Neural cell (in vitro differentiated cells): Measurements from ENCODE around the gene TRIOBP. TPM values are rescaled to one million over a fixed set of nuclear protein-coding genes. Genes with fewer than 3 reads are reported as not detected.

ENCODE experiments used
- H2AFZ ChIP-seq: fragments of 200-600, 300-800 bp; sonication (generic), shearing (Covaris generic); 2 replicates; pipeline ENCODE4 v1.6.0; 2014; ENCODE audit warnings: low read depth, mild to moderate bottlenecking, antibody characterized with exemption, low read length, moderate library complexity
- H3F3A ChIP-seq: fragments of 200-600 bp; shearing (Covaris generic); 2 replicates; pipeline ENCODE4 v1.6.1; 2016; ENCODE audit warnings: mild to moderate bottlenecking, moderate library complexity, mixed read lengths, antibody characterized with exemption, low read length; ENCODE audit not compliant: insufficient read depth, poor library complexity, severe bottlenecking
- H3K27ac ChIP-seq: fragments of 200-600, 300-800 bp; sonication (generic), shearing (Covaris generic); 2 replicates; pipeline ENCODE4 v1.5.1; 2014; ENCODE audit warnings: mild to moderate bottlenecking, low read length, moderate library complexity
- H3K27me3 ChIP-seq: fragments of 300-800, 200-600 bp; sonication (generic), shearing (Covaris generic); 2 replicates; pipeline ENCODE4 v1.6.0; 2014; ENCODE audit warnings: mild to moderate bottlenecking, low read depth, low read length, moderate library complexity; ENCODE audit not compliant: insufficient read depth
- H3K36me3 ChIP-seq: fragments of 300-800, 200-600 bp; sonication (generic), shearing (Covaris generic); 2 replicates; pipeline ENCODE4 v1.5.1; 2014; ENCODE audit warnings: mild to moderate bottlenecking, antibody characterized with exemption, low read length, moderate library complexity; ENCODE audit not compliant: insufficient read depth
- H3K4me2 ChIP-seq: fragments of 300-800, 200-600 bp; sonication (generic), shearing (Covaris generic); 2 replicates; pipeline ENCODE4 v1.6.0; 2014; ENCODE audit warnings: mild to moderate bottlenecking, low read length
- H3K4me3 ChIP-seq: fragments of 300-800, 200-600 bp; sonication (generic), shearing (Covaris generic); 2 replicates; pipeline ENCODE4 v1.5.1; 2014; ENCODE audit warnings: mild to moderate bottlenecking, low read length, moderate library complexity
- H3K79me2 ChIP-seq: fragments of 200-600 bp; shearing (Covaris generic); replicated peaks from 2 replicates; pipeline ENCODE4 v1.6.0; 2014; ENCODE audit warnings: mild to moderate bottlenecking, low read length, moderate library complexity; ENCODE audit not compliant: insufficient read depth
- H3K9ac ChIP-seq: fragments of 300-800, 200-600 bp; sonication (generic), shearing (Covaris generic); 2 replicates; pipeline ENCODE4 v1.6.1; 2016; ENCODE audit warnings: mild to moderate bottlenecking, low read length, mixed read lengths
- H3K9me2 ChIP-seq: fragments of 200-600 bp; shearing (Covaris generic); 2 replicates; pipeline ENCODE4 v1.6.1; 2016; ENCODE audit warnings: mild to moderate bottlenecking, low read length, mixed read lengths; ENCODE audit not compliant: insufficient read depth
- H3K9me3 ChIP-seq: fragments of 200-600, 300-800 bp; sonication (generic), shearing (Covaris generic); 2 replicates; pipeline ENCODE4 v1.6.1; 2016; ENCODE audit warnings: mild to moderate bottlenecking, mixed run types, low read length, moderate library complexity, mixed read lengths
- H4K20me1 ChIP-seq: fragments of 200-600 bp; shearing (Covaris generic); 2 replicates; pipeline ENCODE4 v1.6.1; 2016; ENCODE audit warnings: mild to moderate bottlenecking, mixed run types; ENCODE audit not compliant: insufficient read depth
- EP300 ChIP-seq: fragments of 450-650 bp; conservative IDR thresholded peaks from 2 replicates; pipeline ENCODE4 v1.6.1; 2014; ENCODE audit warnings: antibody characterized with exemption, mild to moderate bottlenecking, moderate library complexity; ENCODE audit not compliant: poor library complexity, severe bottlenecking
- EZH2 ChIP-seq: fragments of 200-600, 300-800 bp; shearing (Covaris generic), sonication (generic); IDR thresholded peaks from 2 replicates; pipeline ENCODE4 v1.6.1; 2014; ENCODE audit warnings: antibody characterized with exemption, low read length, borderline replicate concordance, mild to moderate bottlenecking; ENCODE audit not compliant: insufficient read depth, poor library complexity, severe bottlenecking
- MXI1 ChIP-seq: fragments of 450-650 bp; conservative IDR thresholded peaks from 2 replicates; pipeline ENCODE4 v1.6.1; 2014; ENCODE audit warnings: antibody characterized with exemption, mild to moderate bottlenecking; ENCODE audit not compliant: poor library complexity, severe bottlenecking
- POLR2AphosphoS5 ChIP-seq: IDR thresholded peaks from 2 replicates; pipeline ENCODE4 v1.6.1; 2012
- RAD21 ChIP-seq: fragments of 450-650 bp; conservative IDR thresholded peaks from 2 replicates; pipeline ENCODE4 v1.6.1; 2014; ENCODE audit warnings: antibody characterized with exemption, mild to moderate bottlenecking, moderate library complexity
- REST ChIP-seq: IDR thresholded peaks from 2 replicates; pipeline ENCODE4 v1.6.1; 2012; ENCODE audit warnings: borderline replicate concordance
- SMC3 ChIP-seq: fragments of 450-650 bp; conservative IDR thresholded peaks from 2 replicates; pipeline ENCODE4 v1.6.1; 2014; ENCODE audit warnings: antibody characterized with exemption, mild to moderate bottlenecking, moderate library complexity; ENCODE audit not compliant: poor library complexity
- TAF1 ChIP-seq: IDR thresholded peaks from 2 replicates; pipeline ENCODE4 v1.6.1; 2012; ENCODE audit warnings: low read depth
- polyA plus RNA-seq: library from polyadenylated mRNA; depleted of rRNA; stranded (reverse); fragments of >200 nt; gene quantifications from 2 replicates; pipeline ENCODE4 v1.2.3, GENCODE V29; 2014
- TF ChIP-seq, protein P1 (sequence below): fragments of 450-650 bp; IDR thresholded peaks from 2 replicates; pipeline ENCODE4 v1.5.1; 2014; ENCODE audit warnings: antibody characterized with exemption, mild to moderate bottlenecking, moderate library complexity; ENCODE audit not compliant: poor library complexity, severe bottlenecking

TRIOBP gene
- polyA plus RNA-seq, 1 donor from 2014 or later = 16.2 TPM

GRCh38 chr22:37762389-37762836 is 65.6 kb downstream of the TRIOBP start:
- Histone ChIP-seq H3K36me3 (no peaks in the 10 kb centered on the region), H3K9me2 (no peaks in the 10 kb centered on the region), H3K9ac (no peak overlapping the region), H3K4me2 (no peak overlapping the region), H4K20me1 (no peaks in the 10 kb centered on the region), H3F3A (no peaks in the 10 kb centered on the region), H3K9me3 (no peaks in the 10 kb centered on the region), H3K27ac (no peak overlapping the region), H2AFZ (no peak overlapping the region), H3K4me3 (no peak overlapping the region), H3K79me2 (no peaks in the 10 kb centered on the region), H3K27me3 (no peaks in the 10 kb centered on the region)
- no peak for TF ChIP-seq TAF1
- no peak for TF ChIP-seq SMC3
- TF ChIP-seq EP300 = no peak
- no peak for TF ChIP-seq RAD21
- TF ChIP-seq REST = no peak

- no peak overlapping the region for H3K27ac ChIP-seq
- H3K36me3 ChIP-seq = no peaks in the 10 kb centered on the region
- no peak for TF ChIP-seq REST
- no peak for TF ChIP-seq TAF1
- no peak for TF ChIP-seq EZH2
- TF ChIP-seq, protein P1, sequence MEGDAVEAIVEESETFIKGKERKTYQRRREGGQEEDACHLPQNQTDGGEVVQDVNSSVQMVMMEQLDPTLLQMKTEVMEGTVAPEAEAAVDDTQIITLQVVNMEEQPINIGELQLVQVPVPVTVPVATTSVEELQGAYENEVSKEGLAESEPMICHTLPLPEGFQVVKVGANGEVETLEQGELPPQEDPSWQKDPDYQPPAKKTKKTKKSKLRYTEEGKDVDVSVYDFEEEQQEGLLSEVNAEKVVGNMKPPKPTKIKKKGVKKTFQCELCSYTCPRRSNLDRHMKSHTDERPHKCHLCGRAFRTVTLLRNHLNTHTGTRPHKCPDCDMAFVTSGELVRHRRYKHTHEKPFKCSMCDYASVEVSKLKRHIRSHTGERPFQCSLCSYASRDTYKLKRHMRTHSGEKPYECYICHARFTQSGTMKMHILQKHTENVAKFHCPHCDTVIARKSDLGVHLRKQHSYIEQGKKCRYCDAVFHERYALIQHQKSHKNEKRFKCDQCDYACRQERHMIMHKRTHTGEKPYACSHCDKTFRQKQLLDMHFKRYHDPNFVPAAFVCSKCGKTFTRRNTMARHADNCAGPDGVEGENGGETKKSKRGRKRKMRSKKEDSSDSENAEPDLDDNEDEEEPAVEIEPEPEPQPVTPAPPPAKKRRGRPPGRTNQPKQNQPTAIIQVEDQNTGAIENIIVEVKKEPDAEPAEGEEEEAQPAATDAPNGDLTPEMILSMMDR = no peak
- TF ChIP-seq POLR2AphosphoS5 = no peak
- no peak for TF ChIP-seq RAD21
- no peak for TF ChIP-seq MXI1
- no peak for TF ChIP-seq EP300
Measured at GRCh38 chr22:37763012-37763411, 66.2 kb downstream of the TRIOBP start.

More at GRCh38 chr22:37763012-37763411, 66.2 kb downstream of the TRIOBP start:
- Histone ChIP-seq H3K4me2 (no peak overlapping the region), H3K79me2 (no peaks in the 10 kb centered on the region), H3K9ac (no peak overlapping the region), H3K9me3 (no peaks in the 10 kb centered on the region), H2AFZ (no peak overlapping the region), H3K9me2 (no peaks in the 10 kb centered on the region), H3F3A (no peaks in the 10 kb centered on the region), H3K27me3 (no peaks in the 10 kb centered on the region), H4K20me1 (no peaks in the 10 kb centered on the region), H3K4me3 (no peak overlapping the region)
